ENCODE data around the gene TNKS1BP1. TPM values are rescaled to one million over a fixed set of nuclear protein-coding genes. Genes with fewer than 3 reads are reported as not detected.

Gene TNKS1BP1
- total and polyA plus RNA-seq, 9 of the 15 experiments (the other 6 are each of a cell fraction or from before 2014, with no cell fraction given) = 1.1 to 47.2 (median 10.9) TPM

GRCh38 chr11:57311109-57311936 lies 13.4 kb downstream of the TNKS1BP1 start (continued):
- TF ChIP-seq COPS2 (conservative IDR thresholded peaks at IDR 0.05) (no peak), PHF20 (IDR thresholded peaks at IDR 0.05; ENCODE audit: partially characterized antibody) (no peak), MEIS2 (IDR thresholded peaks at IDR 0.05; ENCODE audit: partially characterized antibody) (no peak), VEZF1 (CRISPR knock-in tag; IDR thresholded peaks at IDR 0.05) (peak; percentile 60), ESRRA (IDR thresholded peaks at IDR 0.05; ENCODE audit: borderline replicate concordance, low read depth) (no peak), E2F1 (CRISPR knock-in tag; IDR thresholded peaks at IDR 0.05) (no peak), DACH1 (IDR thresholded peaks at IDR 0.05; ENCODE audit: partially characterized antibody) (no peak), ZBTB49 (CRISPR knock-in tag; IDR thresholded peaks at IDR 0.05; ENCODE audit: borderline replicate concordance) (no peak), MXD1 (CRISPR knock-in tag; IDR thresholded peaks at IDR 0.05; ENCODE audit: borderline replicate concordance, poor library complexity, severe bottlenecking) (no peak), HNRNPH1 (optimal IDR thresholded peaks at IDR 0.05; ENCODE audit: low read depth, low read length) (no peak), ZNF212 (CRISPR knock-in tag; IDR thresholded peaks at IDR 0.05) (no peak), BRCA1 (IDR thresholded peaks at IDR 0.05) (no peak), BRCA1 (CRISPR knock-in tag; IDR thresholded peaks at IDR 0.05) (no peak), ZKSCAN3 (CRISPR knock-in tag; IDR thresholded peaks at IDR 0.05) (no peak), STAG1 (CRISPR knock-in tag; IDR thresholded peaks at IDR 0.05; ENCODE audit: borderline replicate concordance) (no peak), USF1 (CRISPR knock-in tag; IDR thresholded peaks at IDR 0.05) (0 out of 2 replicates have a peak, but pooled peaks have one; percentile 29), HNRNPUL1 (IDR thresholded peaks at IDR 0.05; ENCODE audit: low read length) (no peak), CREB1 (IDR thresholded peaks at IDR 0.05) (no peak), CREB1 (CRISPR knock-in tag; IDR thresholded peaks at IDR 0.05) (no peak), BHLHE40 (IDR thresholded peaks at IDR 0.05; ENCODE audit: low read length) (no peak), CHD4 (IDR thresholded peaks at IDR 0.05; ENCODE audit: insufficient read depth, insufficient replicate concordance, low read depth, low read length, poor library complexity, severe bottlenecking) (no peak), HIVEP1 (CRISPR knock-in tag; IDR thresholded peaks at IDR 0.05) (no peak), ZNF217 (CRISPR knock-in tag; IDR thresholded peaks at IDR 0.05) (no peak)

Data from K562 (cell line).